Ovary (tissue), 9 donors: ENCODE results near the gene HERPUD2. TPM values are rescaled to one million over a fixed set of nuclear protein-coding genes. Genes with fewer than 3 reads are reported as not detected.

Experiments used
- DNase-seq, 5 donors: peaks; one replicate each; pipeline ENCODE4 v3.0.0-alpha.2; 2019 to 2020
- H3K27ac ChIP-seq, 2 donors: fragments of 200-600 bp; one replicate each; pipeline versions ENCODE4 v1.5.1 to v1.8.0; 2019 to 2022
- H3K27me3 ChIP-seq: fragments of 200-600 bp; one replicate; pipeline ENCODE4 v1.8.0; 2022
- H3K36me3 ChIP-seq: fragments of 200-600 bp; sonication (generic); one replicate; pipeline ENCODE4 v1.5.1; 2019
- H3K4me1 ChIP-seq: one replicate; pipeline ENCODE4 v1.8.1; 2013; ENCODE audit warnings: mild to moderate bottlenecking, moderate library complexity; ENCODE audit not compliant: insufficient read depth
- H3K4me3 ChIP-seq: fragments of 200-600 bp; sonication (generic); one replicate; pipeline ENCODE4 v1.5.1; 2017
- H3K9me3 ChIP-seq, 2 donors: fragments of 200-600 bp in 1 of 2; sonication (generic) in 1 of 2; one replicate each; pipeline versions ENCODE4 v1.5.1 to v1.8.1; 2013 to 2019; ENCODE audit warnings: mild to moderate bottlenecking in 1 of 2, moderate library complexity in 1 of 2
- CTCF ChIP-seq, 3 donors: fragments of 450-650 bp in 2 of 3; fragments of 200-600 bp in 1 of 3; IDR thresholded peaks; one replicate each; pipeline versions ENCODE4 v1.5.1 to v1.8.0; 2016 to 2022; ENCODE audit warnings: antibody characterized with exemption in 3 of 3, mild to moderate bottlenecking in 1 of 3
- EP300 ChIP-seq: sonication (generic); formaldehyde crosslinking; IDR thresholded peaks from one replicate; pipeline ENCODE4 v1.6.1; 2017; ENCODE audit warnings: antibody characterized with exemption
- POLR2A ChIP-seq: fragments of 450-650 bp; IDR thresholded peaks from one replicate; pipeline ENCODE4 v1.6.1; 2017; ENCODE audit warnings: antibody characterized with exemption, mild to moderate bottlenecking, moderate library complexity
- WGBS, 3 donors: extraction: QIAGEN DNeasy Blood & Tissue Kit in 1 of 3; methylation state at CpG; one replicate each; pipeline versions ENCODE4 v1.1.5 to v1.1.7; 2013 to 2017; 5-methylcytosine and 5-hydroxymethylcytosine counted together
- intact Hi-C, 4 donors: fragments of 100-400 bp; cut with DNase I; formaldehyde crosslinking; loops; one replicate each; pipeline versions ENCODE4 v1.11.0 to v1.15.1; 2022 to 2023
- polyA plus RNA-seq, 2 donors: library from polyadenylated mRNA; stranded (reverse); fragments of 200-250 nt in 1 of 2; fragments of 350-450 nt in 1 of 2; fragmentation: Illumina TruSeq in 1 of 2; extraction: RNeasy Lipid Tissue Mini Kit (QIAGEN cat#74804) in 1 of 2; gene quantifications; one replicate each; pipeline ENCODE4 v1.2.3, GENCODE V29; 2013 to 2014
- total RNA-seq, 7 donors: library from RNA; depleted of rRNA in 2 of 7; stranded (reverse); fragments of >200 nt in 2 of 7; fragmentation: NEBNext Ultra II Directional in 3 of 7; extraction: Animal tissue kit (Norgen Biotek cat#: 25700) in 3 of 7; gene quantifications; one replicate each; pipeline versions ENCODE4 v1.1.0 to v1.2.4, GENCODE V29; 2016 to 2023
- donor health status: DM: no; HTN: no; CAD: no; lungs with moderate emphysema.
- donor health status: DM: no; HTN: no; CAD: no.
- donor health status: Bipolar disorder and iron deficiency.
- donor health status: DM: yes; HTN: yes; CAD: no.
- donor health status: DM: no; HTN: no; CAD: no.
- donor health status: DM: yes; HTN: yes; CAD: no.

The HERPUD2 gene
- total and polyA plus RNA-seq, 9 donors, result 31.9 to 39.9 (median 38.7) TPM

DNA sequence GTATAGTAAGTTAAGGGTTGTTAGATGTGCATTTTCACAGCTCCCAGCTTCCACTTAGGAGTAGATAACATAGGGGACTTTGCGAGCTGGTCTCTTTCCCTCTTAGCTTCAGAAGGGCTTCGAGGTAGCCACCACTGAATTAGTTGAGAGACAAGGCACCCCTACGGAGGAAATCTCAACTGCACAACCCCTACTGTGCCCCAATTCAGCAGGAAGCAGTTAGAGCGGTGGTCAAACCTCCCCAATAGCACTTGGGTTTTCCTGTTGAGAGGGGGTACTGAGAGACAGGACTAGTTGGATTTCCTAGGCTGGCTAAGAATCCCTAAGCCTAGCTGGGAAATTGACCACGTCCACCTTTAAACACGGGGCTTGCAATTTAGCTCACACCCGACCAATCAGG is 1.1 kb upstream of the HERPUD2 start:
- 91 to 94% (median 93%) methylated on average over 7 of the region's 7 CpGs for WGBS, 3 donors

DNA sequence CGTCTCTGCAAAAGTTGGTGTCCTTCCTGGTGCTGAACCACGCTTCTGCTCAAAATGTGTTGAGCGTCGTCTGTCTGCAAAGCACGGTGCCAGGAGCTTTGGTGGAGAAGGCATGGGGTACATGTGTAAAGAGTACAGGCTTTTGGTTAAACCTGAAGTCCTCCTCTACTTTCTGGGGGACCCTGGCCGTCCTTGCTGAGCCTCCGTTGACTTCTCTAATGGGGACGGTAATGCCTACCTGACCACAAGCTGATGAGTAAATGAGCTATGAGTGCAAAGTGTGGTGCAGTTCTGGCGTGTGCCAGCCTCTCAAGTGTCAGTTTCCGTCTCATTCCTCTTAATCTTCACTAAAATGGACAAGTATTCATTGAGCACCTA is 527 bp upstream of the HERPUD2 start:
- Histone ChIP-seq H3K36me3 (no peaks in the 10 kb centered on the region), H3K27me3 (no peaks in the 10 kb centered on the region), H3K4me3 (peak overlapping the region; percentile 98), H3K4me1 (peaks cover 14% of the 10 kb centered on the region), H3K9me3 (no peaks in the 10 kb centered on the region), H3K27ac (peak overlapping the region in 1 of 2 donors; percentile 92)
- WGBS, 3 donors, result 10 to 12% (median 11%) methylated on average over 10 of the region's 10 CpGs
- intact Hi-C loops, result no loop called here
- DNase-seq, result no peak
- TF ChIP-seq EP300 (no peak), CTCF (IDR thresholded peaks at IDR 0.05) (no peak), POLR2A (no peak)

More for the DNA sequence above, 1.1 kb upstream of the HERPUD2 start:
- Histone ChIP-seq H3K27ac (no peak overlapping the region), H3K27me3 (no peaks in the 10 kb centered on the region), H3K9me3 (no peaks in the 10 kb centered on the region), H3K4me1 (peaks cover 12% of the 10 kb centered on the region), H3K36me3 (no peaks in the 10 kb centered on the region), H3K4me3 (peak overlapping the region; percentile 98)
- intact Hi-C loops, result no loop called here
- DNase-seq, result no peak
- TF ChIP-seq EP300, result no peak
- no peak for TF ChIP-seq POLR2A
- TF ChIP-seq CTCF (IDR thresholded peaks at IDR 0.05), result no peak

DNA sequence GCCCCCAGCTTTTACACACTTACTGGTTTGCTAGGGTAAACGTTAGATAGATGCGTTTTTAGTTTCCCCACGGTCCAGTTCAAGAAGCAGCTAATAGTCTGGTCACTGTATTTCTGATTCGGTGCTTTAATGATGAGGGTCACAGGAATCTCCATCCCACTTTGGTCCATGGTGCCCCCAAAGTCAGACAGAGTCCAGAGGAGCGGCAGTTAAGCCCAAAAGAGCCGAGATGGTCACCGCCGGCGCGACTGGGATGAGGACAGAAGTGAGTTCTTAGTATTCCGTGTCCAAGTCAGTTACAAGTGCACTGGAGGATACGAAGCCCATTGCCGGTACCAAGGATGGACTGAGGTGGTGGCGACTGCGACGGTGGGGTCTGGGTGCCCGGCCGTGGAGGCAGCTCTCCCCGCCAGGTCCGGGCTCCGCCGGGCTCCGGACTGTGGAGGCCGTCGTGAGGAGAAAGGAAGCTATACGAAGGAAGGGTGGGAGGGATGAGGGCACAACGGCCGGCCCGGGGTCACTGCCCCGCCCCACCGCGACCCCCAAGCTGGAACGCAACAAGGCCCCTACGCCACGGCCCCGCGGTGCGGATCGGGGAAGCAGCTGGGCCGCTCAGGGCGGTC is 663 bp downstream of the HERPUD2 start:
- peaks cover 15% of the 10 kb centered on the region for H3K4me1 ChIP-seq
- intact Hi-C loops, result no loop called here

DNA sequence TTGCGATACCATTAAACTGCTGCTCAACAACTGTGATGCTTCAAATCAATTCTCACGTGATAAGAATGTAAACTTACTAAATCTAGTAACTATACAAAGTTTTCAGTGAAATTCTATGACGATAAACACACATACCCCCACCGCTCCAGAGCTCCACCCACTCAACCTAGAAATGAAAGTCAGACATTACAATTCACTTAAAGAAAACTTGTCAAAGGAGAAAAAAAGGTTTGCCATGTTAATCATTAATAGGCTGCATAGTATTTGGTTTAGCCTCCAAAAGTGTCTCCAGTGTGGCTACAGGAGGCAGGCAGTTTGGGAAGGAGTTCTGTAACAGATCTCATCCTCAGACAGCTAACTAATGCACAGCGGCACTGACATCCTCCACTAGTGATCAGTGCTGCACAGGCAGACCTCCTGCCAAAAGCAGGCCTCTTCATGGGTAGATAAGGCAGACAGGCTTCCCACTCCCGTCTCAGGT is 3.1 kb downstream of the HERPUD2 start:
- no peaks in the 10 kb centered on the region for H3K9me3 ChIP-seq
- H3K27me3 ChIP-seq, result no peaks in the 10 kb centered on the region
- TF ChIP-seq EP300 (no peak), CTCF (IDR thresholded peaks at IDR 0.05) (no peak)
- no peak for DNase-seq
- no peak overlapping the region for H3K27ac ChIP-seq
- WGBS, 3 donors, result 15 to 28% (median 15%) methylated on average over 6 of the region's 6 CpGs
- H3K4me3 ChIP-seq, result peak overlapping the region; percentile 98
- peaks cover 17% of the 10 kb centered on the region for H3K4me1 ChIP-seq
- no peaks in the 10 kb centered on the region for H3K36me3 ChIP-seq
- intact Hi-C loops, result no loop called here

More for the DNA sequence above, 663 bp downstream of the HERPUD2 start:
- peak overlapping the region; percentile 88 to 92 for H3K27ac ChIP-seq
- WGBS, 3 donors, result 0 to 1% (median 0%) methylated on average over 26 to 41 of the region's 41 CpGs
- H3K36me3 ChIP-seq, result no peaks in the 10 kb centered on the region
- no peaks in the 10 kb centered on the region for H3K9me3 ChIP-seq
- DNase-seq, result peak in 2 of 5 donors; percentile 22 to 29
- no peaks in the 10 kb centered on the region for H3K27me3 ChIP-seq
- H3K4me3 ChIP-seq, result peak overlapping the region; percentile 98
- TF ChIP-seq EP300 (no peak), POLR2A (no peak), CTCF (IDR thresholded peaks at IDR 0.05) (no peak)
